Ascending aorta (tissue), 2 donors: ENCODE data around the gene MLANA. TPM values are rescaled to one million over a fixed set of nuclear protein-coding genes. Genes with fewer than 3 reads are reported as not detected.

ENCODE experiments used
- DNase-seq, 2 donors: peaks; one replicate each; pipeline ENCODE4 v3.0.0-alpha.2; 2019; ENCODE audit warnings: low spot score in 2 of 2
- H3K27ac ChIP-seq, 2 donors: fragments of 200-600 bp; sonication (generic); one replicate each; pipeline ENCODE4 v1.5.1; 2016 to 2017; ENCODE audit warnings: mild to moderate bottlenecking in 1 of 2
- H3K27me3 ChIP-seq: fragments of 200-600 bp; sonication (generic); one replicate; pipeline ENCODE4 v1.5.1; 2017
- H3K36me3 ChIP-seq, 2 donors: fragments of 200-600 bp; sonication (generic); one replicate each; pipeline ENCODE4 v1.5.1; 2016
- H3K4me1 ChIP-seq, 2 donors: fragments of 200-600 bp; sonication (generic); one replicate each; pipeline ENCODE4 v1.5.1; 2016 to 2017; ENCODE audit warnings: mild to moderate bottlenecking in 1 of 2
- H3K4me3 ChIP-seq, 2 donors: fragments of 200-600 bp; sonication (generic); one replicate each; pipeline ENCODE4 v1.5.1; 2016 to 2017; ENCODE audit warnings: mild to moderate bottlenecking in 1 of 2
- H3K9me3 ChIP-seq, 2 donors: fragments of 200-600 bp; sonication (generic); one replicate each; pipeline ENCODE4 v1.5.1; 2016
- CTCF ChIP-seq, 3 experiments: fragments of 200-600 bp in 2 of 3; fragments of 450-650 bp in 1 of 3; sonication (generic) in 2 of 3; IDR thresholded peaks; one replicate each; pipeline ENCODE4 v1.5.1; 2016 to 2019; ENCODE audit warnings: antibody characterized with exemption in 3 of 3, mild to moderate bottlenecking in 1 of 3, moderate library complexity in 1 of 3
- intact Hi-C: fragments of 100-400 bp; cut with DNase I; formaldehyde crosslinking; loops from one replicate; pipeline ENCODE4 v1.15.1; 2023
- total RNA-seq: library from RNA; depleted of rRNA; stranded (reverse); fragments of >200 nt; gene quantifications from one replicate; pipeline ENCODE4 v1.1.0, GENCODE V29; 2016

Gene MLANA
- total RNA-seq, 1 donor from 2014 or later: not detected

GRCh38 chr9:5870691-5871090, 20.0 kb upstream of the MLANA start:
- TF ChIP-seq CTCF (IDR thresholded peaks at IDR 0.05): no peak
- no peak for DNase-seq
- Histone ChIP-seq H3K27me3 (no peaks in the 10 kb centered on the region), H3K27ac (no peak overlapping the region), H3K4me3 (no peak overlapping the region), H3K4me1 (no peaks in the 10 kb centered on the region), H3K9me3 (no peaks in the 10 kb centered on the region), H3K36me3 (no peaks in the 10 kb centered on the region)
- intact Hi-C loops: no loop called here

- intact Hi-C loops: no loop called here
- H3K36me3 ChIP-seq: no peaks in the 10 kb centered on the region
- H3K9me3 ChIP-seq: no peaks in the 10 kb centered on the region
- no peaks in the 10 kb centered on the region for H3K4me1 ChIP-seq
- H3K27me3 ChIP-seq: no peaks in the 10 kb centered on the region
- H3K4me3 ChIP-seq: no peak overlapping the region
- TF ChIP-seq CTCF (IDR thresholded peaks at IDR 0.05): no peak
- no peak for DNase-seq
- no peak overlapping the region for H3K27ac ChIP-seq
Observed at GRCh38 chr9:5871785-5872184, 18.9 kb upstream of the MLANA start.

- no peak overlapping the region for H3K4me3 ChIP-seq
- H3K36me3 ChIP-seq: no peaks in the 10 kb centered on the region
- H3K27me3 ChIP-seq: no peaks in the 10 kb centered on the region
- H3K4me1 ChIP-seq: no peaks in the 10 kb centered on the region
- H3K9me3 ChIP-seq: no peaks in the 10 kb centered on the region
- no peak overlapping the region for H3K27ac ChIP-seq
- TF ChIP-seq CTCF (IDR thresholded peaks at IDR 0.05): no peak
- DNase-seq: no peak
- intact Hi-C loops: no loop called here
Observed at GRCh38 chr9:5872511-5872910, 18.2 kb upstream of the MLANA start.

GRCh38 chr9:5873439-5873838, 17.2 kb upstream of the MLANA start:
- no peak for TF ChIP-seq CTCF (IDR thresholded peaks at IDR 0.05)
- no peak for DNase-seq
- Histone ChIP-seq H3K4me3 (no peak overlapping the region), H3K27ac (no peak overlapping the region), H3K9me3 (no peaks in the 10 kb centered on the region), H3K4me1 (no peaks in the 10 kb centered on the region), H3K27me3 (no peaks in the 10 kb centered on the region), H3K36me3 (no peaks in the 10 kb centered on the region)
- intact Hi-C loops: no loop called here

GRCh38 chr9:5874048-5874447, 16.6 kb upstream of the MLANA start:
- Histone ChIP-seq H3K9me3 (no peaks in the 10 kb centered on the region), H3K27me3 (no peaks in the 10 kb centered on the region), H3K4me1 (no peaks in the 10 kb centered on the region), H3K36me3 (no peaks in the 10 kb centered on the region), H3K4me3 (no peak overlapping the region), H3K27ac (no peak overlapping the region)
- intact Hi-C loops: no loop called here
- DNase-seq: no peak
- TF ChIP-seq CTCF (IDR thresholded peaks at IDR 0.05): no peak

GRCh38 chr9:5876026-5876425, 14.7 kb upstream of the MLANA start:
- intact Hi-C loops: no loop called here
- no peak for TF ChIP-seq CTCF (IDR thresholded peaks at IDR 0.05)
- H3K27me3 ChIP-seq: no peaks in the 10 kb centered on the region

More at GRCh38 chr9:5876026-5876425, 14.7 kb upstream of the MLANA start:
- Histone ChIP-seq H3K36me3 (no peaks in the 10 kb centered on the region), H3K4me1 (no peaks in the 10 kb centered on the region), H3K4me3 (no peak overlapping the region), H3K9me3 (no peaks in the 10 kb centered on the region), H3K27ac (no peak overlapping the region)
- no peak for DNase-seq
